Esophagus muscularis mucosa (tissue), 4 donors: ENCODE data around the gene THBS2.

Experiments used
- CTCF ChIP-seq, 3 experiments: fragments of 200-600 bp in 2 of 3; fragments of 450-650 bp in 1 of 3; sonication (generic) in 2 of 3; IDR thresholded peaks; one replicate each; pipeline ENCODE4 v1.5.1; 2017 to 2019; ENCODE audit warnings: antibody characterized with exemption in 3 of 3, mild to moderate bottlenecking in 2 of 3, moderate library complexity in 1 of 3
- EP300 ChIP-seq: sonication (generic); formaldehyde crosslinking; IDR thresholded peaks from one replicate; pipeline ENCODE4 v1.6.1; 2017; ENCODE audit warnings: antibody characterized with exemption
- POLR2A ChIP-seq: fragments of 450-650 bp; IDR thresholded peaks from one replicate; pipeline ENCODE4 v1.6.1; 2017; ENCODE audit warnings: antibody characterized with exemption, moderate library complexity, mild to moderate bottlenecking, low read depth

- TF ChIP-seq CTCF (IDR thresholded peaks at IDR 0.05) (no peak), POLR2A (no peak), EP300 (no peak)
Observed at GRCh38 chr6:169229615-169230321, 23.9 kb downstream of the THBS2 start.
